ENCODE results near the gene PUSL1.
A peak's percentile ranks its signal among the peaks of the same experiment; 100 is the strongest.

PUSL1 gene

GRCh38 chr1:1322418-1322817, 14.0 kb downstream of the PUSL1 start:
- Histone ChIP-seq H3K4me3 (no peak overlapping the region), H3K27ac (no peak overlapping the region)

GRCh38 chr1:1322952-1323351, 14.6 kb downstream of the PUSL1 start:
- no peak for DNase-seq (ENCODE audit: low spot score)
- Histone ChIP-seq H3K4me3 (no peak overlapping the region), H3K27ac (no peak overlapping the region)
- TF ChIP-seq CTCF (IDR thresholded peaks at IDR 0.05): no peak

More at GRCh38 chr1:1322418-1322817, 14.0 kb downstream of the PUSL1 start:
- DNase-seq (ENCODE audit: low spot score): no peak
- no peak for TF ChIP-seq CTCF (IDR thresholded peaks at IDR 0.05)

- Histone ChIP-seq H3K27ac (peak overlapping the region; percentile 81 to 96), H3K4me3 (peak overlapping the region; percentile 100)
- no peak for DNase-seq (ENCODE audit: low spot score)
- TF ChIP-seq CTCF (IDR thresholded peaks at IDR 0.05): no peak
These were observed 15.7 kb downstream of the PUSL1 start for GRCh38 chr1:1324084-1324523.

GRCh38 chr1:1324524-1325287, 16.3 kb downstream of the PUSL1 start, which contains the start of the genes CPTP and INTS11:
Gene CPTP, plus strand, starts transcription at chr1:1324802. Its CDS starts 2,109 bp downstream, at chr1:1326911.
Gene INTS11, minus strand, starts transcription at chr1:1324660. Its CDS starts 52 bp downstream, at chr1:1324608.
- peak within 1 kb of the TSS; percentile 81 to 96 for H3K27ac ChIP-seq
- no peak for TF ChIP-seq CTCF (IDR thresholded peaks at IDR 0.05)
- peak; percentile 92 for DNase-seq (ENCODE audit: low spot score)

GRCh38 chr1:1325288-1326074, 17.1 kb downstream of the PUSL1 start:
- no peak for TF ChIP-seq CTCF (IDR thresholded peaks at IDR 0.05)
- no peak for DNase-seq (ENCODE audit: low spot score)
- Histone ChIP-seq H3K27ac (peak overlapping the region; percentile 81 to 96), H3K4me3 (peak overlapping the region; percentile 100)

More at GRCh38 chr1:1324524-1325287, 16.3 kb downstream of the PUSL1 start, which contains the start of the genes CPTP and INTS11:
- H3K4me3 ChIP-seq: peak within 1 kb of the TSS; percentile 100

GRCh38 chr1:1326075-1326605, 17.7 kb downstream of the PUSL1 start:
- peak overlapping the region; percentile 100 for H3K4me3 ChIP-seq
- TF ChIP-seq CTCF (IDR thresholded peaks at IDR 0.05): no peak
- H3K27ac ChIP-seq: no peak overlapping the region
- no peak for DNase-seq (ENCODE audit: low spot score)
